SKM-1 treated with dmso at 0.1 percent for 144 hours (cell line): ENCODE data around the gene ADARB1.

Experiments used
- DNase-seq: peaks from one replicate; lab custom pipeline; 2025; ENCODE audit not compliant: unreplicated experiment; lab: John Stamatoyannopoulos, UW

The ADARB1 gene

GRCh38 chr21:45073301-45074047 lies 906 bp upstream of the ADARB1 start:
- DNase-seq = peak; percentile 25

DNA sequence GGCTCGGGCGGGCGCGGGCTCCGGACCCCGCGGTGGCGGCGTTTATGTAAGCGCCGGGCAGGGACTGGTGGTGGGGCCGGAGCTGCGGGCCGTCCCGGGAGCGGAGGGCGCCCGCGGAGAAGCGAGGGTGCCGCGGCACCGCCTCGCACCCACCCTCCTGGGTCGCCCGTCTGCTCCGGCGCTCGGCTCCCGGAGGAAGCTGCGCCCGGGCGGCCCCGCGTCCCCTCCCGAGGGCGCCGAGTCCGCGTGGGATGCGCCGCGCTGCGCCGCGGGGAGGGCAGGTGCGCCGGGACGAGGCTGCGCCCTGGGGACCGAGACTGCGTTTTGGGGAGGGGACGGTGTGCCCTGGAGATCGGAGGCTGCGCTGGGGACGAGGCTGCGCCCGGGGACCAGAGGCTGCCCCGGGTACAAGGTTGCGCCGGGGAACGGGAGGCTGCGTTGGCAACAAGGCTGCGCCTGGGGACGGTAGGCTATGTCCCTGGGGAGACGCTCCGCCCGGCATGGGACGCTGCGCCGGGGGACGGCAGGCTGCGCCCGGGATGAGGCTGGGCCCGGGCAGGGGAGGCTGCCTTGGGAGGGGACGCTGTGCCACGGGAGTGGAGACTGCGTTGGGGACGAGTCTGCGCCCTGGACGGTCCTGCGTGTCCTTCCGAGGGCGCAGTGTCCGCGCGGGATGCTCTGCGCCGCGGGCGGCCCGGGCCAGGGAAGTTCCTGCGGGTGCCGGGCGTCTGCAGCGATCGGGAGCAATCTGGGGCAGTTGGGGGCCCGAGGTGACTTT lies 627 bp downstream of the ADARB1 start:
- DNase-seq = no peak

DNA sequence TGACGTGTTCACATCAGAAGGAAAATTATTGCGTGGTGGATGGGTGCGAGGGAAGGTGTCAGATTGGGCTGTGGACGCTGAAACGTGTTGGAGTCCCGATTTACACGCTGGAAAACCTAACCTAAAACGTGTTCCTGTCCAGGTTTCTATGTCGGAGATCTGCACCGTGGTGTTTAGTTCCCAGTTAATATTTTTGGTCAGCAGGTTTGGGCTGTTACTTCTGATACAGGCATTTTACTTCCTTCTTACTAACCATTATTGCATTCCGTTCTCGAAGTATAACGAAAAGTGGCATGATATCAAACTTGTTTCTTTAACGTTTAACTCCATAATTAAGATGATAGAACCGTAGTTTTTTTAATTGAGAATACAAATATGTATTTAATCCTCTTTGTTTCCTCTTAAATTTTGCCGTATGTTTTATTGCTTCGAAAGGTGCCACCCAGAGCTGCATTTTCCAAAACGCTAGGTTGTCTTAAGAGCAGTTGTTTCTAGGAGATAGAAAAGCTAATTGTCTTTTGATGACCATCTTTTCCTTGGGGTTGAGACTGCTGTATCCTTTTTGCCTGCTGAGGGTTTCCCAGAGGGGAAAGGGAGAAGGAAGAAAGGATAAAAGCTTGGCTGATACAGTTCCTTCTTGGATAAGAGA lies 1.3 kb downstream of the ADARB1 start:
- DNase-seq = no peak

- no peak for DNase-seq
Measured at GRCh38 chr21:45076245-45076711, 1.9 kb downstream of the ADARB1 start.

- DNase-seq = no peak
Measured at GRCh38 chr21:45078371-45078770, 4.0 kb downstream of the ADARB1 start.

GRCh38 chr21:45078877-45079281 lies 4.5 kb downstream of the ADARB1 start:
- peak; percentile 83 for DNase-seq

DNA sequence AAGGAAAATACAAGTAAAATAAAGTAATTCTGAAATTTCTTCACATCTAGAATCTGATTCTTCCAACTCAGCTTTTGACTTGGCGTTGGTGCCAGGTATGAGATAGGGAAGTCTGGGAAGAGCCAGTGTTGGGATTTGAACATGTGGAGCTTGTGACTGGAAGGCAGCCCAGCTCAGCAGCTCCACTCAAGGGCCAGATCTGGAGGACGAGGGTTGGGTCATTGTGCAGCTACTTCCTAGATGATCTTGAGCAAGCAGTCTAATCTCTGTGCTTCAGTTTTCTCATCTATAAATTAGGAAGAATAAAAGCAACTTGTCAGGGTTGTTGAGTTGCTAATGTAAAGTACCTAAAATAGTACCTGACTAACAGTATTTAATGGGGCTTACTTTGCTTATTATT lies 5.0 kb downstream of the ADARB1 start:
- DNase-seq = no peak

- no peak for DNase-seq
Measured at GRCh38 chr21:45080232-45080631, 5.9 kb downstream of the ADARB1 start.

- no peak for DNase-seq
Measured at GRCh38 chr21:45080639-45081414, 6.4 kb downstream of the ADARB1 start.

DNA sequence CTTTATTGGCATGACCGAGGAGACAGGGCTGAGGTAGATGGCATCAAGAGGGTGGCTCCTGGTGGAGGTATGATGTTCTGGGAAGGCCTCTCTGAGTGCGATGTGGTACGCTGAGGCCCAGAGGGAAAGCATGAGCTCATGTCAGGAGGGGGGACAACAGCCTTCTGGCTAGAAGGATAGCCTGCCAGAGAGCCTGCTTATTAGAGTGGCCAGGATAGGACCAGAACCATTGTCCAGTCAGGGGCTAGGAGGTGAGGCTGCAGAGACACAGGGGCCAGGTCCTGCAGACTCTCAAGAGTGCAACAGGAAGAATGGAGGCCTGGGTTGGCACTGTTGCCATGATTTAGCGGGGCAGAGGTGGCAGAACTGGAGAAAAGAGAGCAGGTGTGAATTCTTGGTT lies 7.3 kb downstream of the ADARB1 start:
- no peak for DNase-seq

DNA sequence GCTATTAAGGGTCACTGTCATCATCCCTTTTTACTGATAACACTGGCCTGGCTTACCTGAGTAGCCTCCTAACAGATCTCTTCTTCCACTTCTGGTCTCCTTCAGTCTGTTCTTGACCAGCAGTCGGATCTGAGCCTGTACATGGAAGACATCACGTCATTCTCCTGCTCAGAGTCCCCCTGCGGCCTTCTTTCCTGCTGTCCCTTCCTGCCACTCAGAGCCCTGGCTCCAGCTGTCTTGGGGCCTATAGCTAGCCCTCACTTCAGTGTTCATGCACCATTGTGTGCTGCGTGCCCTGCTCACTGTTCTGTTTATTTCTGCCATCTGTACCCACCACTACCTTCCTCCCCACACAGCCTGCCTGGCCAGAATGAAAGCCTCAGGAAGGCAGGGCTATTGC lies 8.4 kb downstream of the ADARB1 start:
- DNase-seq = no peak

DNA sequence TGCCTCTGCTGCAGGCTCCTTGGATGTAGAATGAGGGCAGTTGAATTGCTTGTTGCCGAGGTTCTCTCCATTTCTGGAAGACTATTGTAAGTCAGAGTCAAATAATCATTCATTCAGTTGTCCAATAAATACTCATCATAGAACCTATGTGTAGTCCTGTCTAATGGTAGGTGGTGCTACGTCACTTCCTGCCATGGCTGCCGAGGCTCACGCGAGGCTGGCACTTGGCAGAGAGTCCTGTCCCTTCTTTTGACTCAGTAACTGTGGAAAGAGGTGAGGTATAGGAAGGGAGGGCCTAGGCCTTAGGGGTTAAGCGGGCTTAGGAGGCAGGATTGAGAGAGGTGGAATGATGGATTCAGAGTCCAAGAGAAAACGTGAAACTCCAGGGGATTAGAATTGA lies 9.7 kb downstream of the ADARB1 start:
- DNase-seq = no peak

DNA sequence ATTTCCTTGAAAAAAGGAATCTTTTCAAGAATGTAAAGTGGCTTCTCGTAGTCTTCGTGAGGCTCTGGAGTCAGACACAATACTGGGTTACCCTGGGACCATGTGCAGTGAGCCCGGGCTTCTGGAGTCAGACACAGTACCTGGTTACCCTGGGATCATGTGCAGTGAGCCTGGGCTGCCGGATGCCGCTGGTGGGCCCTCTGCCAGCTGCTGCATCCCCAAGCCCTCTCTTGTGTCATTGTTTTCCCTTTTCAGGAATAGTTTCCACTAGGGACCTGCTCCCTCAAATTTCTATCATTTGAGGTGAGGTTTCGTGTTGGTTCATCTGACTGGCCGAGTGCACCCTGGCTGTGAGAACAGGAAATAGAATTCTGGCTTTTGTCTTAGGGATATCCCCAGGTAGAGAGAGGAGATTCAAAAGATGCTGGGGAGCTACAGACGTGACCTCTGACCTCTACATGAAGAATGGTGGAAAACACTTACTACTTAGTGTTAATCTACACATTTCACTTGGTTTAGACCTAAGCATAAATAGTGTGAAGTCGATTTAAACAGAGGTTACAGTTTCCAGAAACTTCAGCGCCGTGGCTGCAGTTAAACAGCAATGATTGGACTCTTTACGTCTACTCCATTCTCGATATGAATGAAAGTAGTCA lies 10.6 kb downstream of the ADARB1 start:
- DNase-seq = no peak

DNA sequence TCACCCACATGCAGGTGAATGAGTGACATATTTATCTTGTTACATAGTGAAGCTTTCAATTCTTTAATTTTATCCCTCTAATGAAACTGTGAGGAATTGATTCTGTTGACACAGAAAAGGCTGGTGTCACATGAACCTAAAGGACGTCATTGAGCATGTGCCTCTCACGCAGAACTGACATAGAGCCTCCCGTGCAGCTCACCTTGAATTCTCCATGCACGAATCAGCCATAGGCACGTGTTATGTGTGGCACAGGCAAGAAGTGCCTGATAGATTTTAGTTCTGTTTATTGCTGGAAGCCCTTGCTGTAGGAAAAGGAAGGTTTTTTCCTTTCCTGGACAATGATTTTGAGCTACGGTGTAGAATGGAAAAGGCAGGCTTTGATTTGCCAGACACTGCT lies 11.3 kb downstream of the ADARB1 start:
- no peak for DNase-seq

DNA sequence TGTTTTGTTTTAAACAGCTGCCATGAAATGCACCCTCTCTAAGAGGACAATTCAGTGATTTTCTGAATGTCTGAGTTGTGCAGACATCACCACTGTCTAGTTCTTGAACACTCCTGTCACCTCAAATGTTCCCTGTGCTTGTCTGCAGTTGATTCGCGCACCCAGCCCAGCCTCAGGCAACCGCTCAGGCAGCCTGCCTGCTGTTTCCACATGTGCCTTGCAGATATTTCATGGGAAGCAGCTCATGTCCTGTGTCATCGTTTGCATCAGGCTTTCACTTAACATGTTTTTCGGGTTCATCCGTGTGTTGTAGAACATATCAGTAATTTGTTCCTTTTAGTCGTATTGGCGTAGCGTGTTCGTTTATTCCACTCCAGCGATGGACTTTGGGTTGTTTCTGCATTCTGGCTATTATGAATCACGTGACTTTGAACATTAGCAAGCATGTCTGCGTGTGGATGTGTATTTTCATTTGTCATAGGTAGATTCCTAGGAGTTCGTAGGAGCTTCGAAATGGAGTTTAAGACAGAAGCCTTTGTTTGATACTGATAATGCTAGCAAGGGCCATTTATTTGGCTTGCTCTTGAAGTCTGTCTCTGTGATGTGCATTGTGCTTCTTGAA lies 12.1 kb downstream of the ADARB1 start:
- no peak for DNase-seq

DNA sequence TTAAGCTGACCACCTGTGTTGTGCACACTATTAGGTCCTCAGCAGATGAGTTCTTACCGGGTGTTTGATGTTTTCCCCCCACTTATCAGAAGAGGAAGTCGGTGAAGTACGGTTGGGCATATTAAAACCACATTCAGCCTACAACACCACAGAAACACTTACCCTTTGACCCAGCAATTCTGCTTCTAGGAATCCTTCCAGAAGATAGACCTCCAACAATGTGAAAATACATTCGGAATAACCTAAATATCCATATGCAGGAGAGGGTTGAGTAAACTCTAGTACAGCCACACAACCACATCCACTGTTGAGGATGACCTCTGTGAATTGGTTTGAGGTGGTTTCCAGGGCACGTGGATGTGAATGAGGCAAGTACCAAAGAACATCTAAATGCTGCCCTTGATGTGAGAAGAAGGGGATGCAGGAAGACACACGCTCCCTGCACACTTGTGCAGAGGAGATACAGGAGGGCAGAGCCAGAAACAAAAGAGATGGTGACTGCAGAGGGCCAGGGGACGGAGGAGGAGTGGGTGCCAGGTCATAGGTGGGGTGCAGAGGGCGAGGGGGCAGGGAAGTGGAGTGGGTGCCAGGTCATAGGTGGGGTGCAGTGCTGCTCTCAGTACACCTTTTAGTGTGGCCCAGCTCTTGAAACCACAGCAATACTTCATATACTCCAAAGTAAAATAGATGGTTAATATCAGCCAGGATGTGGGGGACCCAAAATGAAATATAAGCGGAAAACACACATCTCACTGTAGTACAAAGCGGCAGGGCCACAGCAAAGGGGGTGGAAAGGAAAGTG lies 12.8 kb downstream of the ADARB1 start:
- no peak for DNase-seq

- DNase-seq = no peak
Measured at GRCh38 chr21:45088116-45088515, 13.7 kb downstream of the ADARB1 start.

DNA sequence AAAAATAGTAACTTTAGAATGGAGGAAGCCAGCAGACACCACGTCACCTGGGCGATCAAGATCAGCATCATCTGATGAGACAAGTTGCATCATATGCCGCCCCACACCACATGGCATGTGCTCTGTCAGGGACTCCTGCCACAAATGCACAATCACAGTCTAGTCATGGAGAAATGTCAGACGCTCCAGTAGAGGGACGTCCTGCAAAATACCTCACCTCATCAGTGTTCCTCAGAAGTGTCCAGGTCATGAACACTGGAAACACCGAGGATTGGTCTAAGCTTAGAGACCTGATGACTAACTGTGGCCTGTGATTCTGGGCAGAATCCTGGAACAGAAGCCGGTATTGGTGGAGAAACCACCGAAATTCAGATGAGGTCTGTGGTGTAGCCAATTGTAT lies 14.3 kb downstream of the ADARB1 start:
- DNase-seq = no peak

DNA sequence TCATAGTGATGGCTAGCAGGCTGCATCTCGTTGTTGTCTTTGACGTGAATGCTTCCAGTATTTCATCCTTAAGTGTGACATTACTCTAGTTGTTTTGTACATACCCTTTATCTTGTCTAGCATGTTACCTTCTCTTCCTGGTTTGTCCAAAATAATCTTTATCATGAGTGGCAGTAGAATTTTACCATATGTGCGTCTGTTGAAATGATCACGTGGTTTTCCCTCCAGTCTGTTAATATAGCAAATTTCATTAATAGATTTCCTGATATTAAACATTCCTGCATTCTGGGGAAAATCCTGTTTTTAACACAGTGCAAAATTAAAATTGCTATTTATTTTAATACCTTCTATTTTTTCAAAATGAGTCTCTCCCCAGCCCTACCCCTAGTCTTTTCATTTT lies 15.6 kb downstream of the ADARB1 start:
- DNase-seq = no peak
